HTERT RPE-1 (cell line): ENCODE measurements around the gene GPS2.

ENCODE experiments used
- in situ Hi-C: fragments of 300-500 bp; cut with MboI; formaldehyde crosslinking; loops from 4 replicates; pipeline ENCODE4 v1.14.3; 2020; ENCODE audit warnings: low sequenced_read_pairs

The GPS2 gene, protein sequence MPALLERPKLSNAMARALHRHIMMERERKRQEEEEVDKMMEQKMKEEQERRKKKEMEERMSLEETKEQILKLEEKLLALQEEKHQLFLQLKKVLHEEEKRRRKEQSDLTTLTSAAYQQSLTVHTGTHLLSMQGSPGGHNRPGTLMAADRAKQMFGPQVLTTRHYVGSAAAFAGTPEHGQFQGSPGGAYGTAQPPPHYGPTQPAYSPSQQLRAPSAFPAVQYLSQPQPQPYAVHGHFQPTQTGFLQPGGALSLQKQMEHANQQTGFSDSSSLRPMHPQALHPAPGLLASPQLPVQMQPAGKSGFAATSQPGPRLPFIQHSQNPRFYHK

DNA sequence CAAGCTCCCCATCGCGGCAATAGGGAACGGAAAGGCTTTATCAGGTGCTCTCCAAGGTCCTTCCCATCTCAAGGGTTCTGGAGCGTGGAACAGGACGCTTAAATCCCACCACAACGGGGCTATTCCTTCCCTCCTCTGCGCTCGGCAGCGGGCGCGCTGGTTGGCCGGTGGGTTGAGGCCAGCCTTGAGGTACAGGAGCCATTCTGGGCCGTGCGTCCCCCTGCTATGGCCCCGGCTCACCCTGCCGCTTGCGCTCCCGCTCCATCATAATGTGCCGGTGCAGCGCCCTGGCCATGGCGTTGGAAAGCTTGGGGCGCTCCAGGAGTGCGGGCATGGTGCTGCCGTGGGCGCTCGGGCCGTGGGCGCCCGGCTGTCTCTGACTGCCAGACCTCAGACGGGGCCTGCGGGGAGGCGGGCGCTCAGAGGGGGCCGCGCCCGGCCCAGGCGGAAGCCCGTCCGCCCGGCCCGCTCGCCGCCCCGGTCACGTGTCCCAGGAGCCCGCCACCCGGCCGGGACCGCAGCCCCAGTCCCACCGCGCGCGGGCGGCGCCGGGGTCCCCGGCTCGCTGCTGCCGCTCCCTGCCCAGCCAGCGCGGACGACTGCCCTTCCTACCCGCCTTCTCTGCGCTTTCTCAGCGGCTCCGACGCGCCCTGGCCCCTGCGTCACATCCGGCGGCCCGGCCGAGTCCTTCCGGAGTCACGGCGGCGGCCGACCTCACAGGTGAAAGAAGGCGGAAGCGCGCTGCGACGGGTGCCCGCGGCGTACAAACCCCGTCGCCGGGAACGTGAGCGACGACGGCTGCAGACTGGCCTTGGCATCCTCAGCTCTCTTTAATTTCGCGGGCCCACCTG lies at the start of gene GPS2:
TSS of gene GPS2 (minus strand) at position 642 of the 851 bp plus-strand sequence. CDS start at position 334, 308 bp downstream.
- in situ Hi-C loops, result no loop called here

GRCh38 chr17:7363311-7363710 lies 48.2 kb upstream of the GPS2 start:
- in situ Hi-C loops, result no loop called here

GRCh38 chr17:7361906-7362305 lies 46.7 kb upstream of the GPS2 start:
- in situ Hi-C loops, result no loop called here

DNA sequence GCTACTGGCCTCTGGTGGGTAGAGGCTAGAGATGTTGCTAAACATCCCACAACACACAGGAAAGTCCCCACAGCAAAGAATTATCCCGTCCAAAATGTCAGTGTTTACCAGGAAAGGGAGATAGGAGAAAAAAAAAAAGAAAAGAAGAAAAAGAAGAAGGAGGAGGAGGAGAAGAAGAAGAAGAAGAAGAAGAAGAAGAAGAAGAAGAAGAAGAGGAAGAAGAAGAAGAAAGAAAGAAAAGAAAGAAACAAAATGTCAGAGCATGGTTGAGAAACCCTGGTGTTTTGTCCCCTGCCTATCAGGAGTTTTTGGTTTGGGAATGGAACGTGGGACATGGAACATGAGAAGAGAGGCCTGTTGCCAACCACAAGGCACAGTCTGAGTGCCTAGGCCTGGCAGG lies 42.2 kb upstream of the GPS2 start:
- in situ Hi-C loops, result no loop called here

DNA sequence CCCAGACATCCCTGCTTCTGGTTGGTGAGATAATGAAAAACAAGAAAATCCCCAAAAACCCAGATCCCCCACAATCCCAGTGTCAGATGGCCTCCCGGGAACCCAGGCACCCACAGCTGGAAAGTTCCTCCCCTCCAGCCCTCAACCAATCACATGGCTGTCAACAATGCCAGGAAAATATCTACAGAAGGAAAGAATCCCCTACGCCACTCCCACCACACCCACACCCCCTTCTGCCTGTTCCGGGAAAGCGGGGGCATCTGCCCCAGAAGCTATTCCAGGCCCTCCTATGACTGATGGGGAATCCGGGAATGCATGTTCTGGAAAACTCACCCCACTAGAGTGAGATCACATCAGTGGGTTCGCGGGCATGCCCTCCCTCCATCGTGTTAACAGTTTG lies 41.6 kb upstream of the GPS2 start:
- in situ Hi-C loops, result no loop called here

DNA sequence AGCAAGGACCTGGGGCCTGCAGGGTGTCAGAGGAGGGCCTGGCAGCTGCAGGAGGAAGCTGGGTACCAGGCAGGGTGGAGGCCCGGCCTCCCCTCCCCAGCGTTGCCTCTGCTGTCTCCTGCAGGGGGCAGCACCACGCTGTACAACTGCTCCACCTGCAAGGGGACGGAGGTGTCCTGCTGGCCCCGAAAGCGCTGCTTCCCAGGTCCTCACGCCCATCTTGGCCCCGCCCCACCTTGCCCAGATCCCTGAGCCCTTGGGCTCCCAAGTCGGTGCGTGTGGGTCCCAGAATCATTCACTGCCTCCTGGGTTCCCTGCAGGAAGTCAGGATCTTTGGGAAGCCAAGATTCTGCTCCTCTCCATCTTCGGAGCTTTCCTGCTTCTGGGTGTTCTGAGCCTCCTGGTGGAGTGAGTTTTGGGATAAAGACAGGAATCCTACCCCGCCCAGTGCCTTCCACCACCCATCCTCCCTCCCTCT lies 41.0 kb upstream of the GPS2 start:
- in situ Hi-C loops, result no loop called here

DNA sequence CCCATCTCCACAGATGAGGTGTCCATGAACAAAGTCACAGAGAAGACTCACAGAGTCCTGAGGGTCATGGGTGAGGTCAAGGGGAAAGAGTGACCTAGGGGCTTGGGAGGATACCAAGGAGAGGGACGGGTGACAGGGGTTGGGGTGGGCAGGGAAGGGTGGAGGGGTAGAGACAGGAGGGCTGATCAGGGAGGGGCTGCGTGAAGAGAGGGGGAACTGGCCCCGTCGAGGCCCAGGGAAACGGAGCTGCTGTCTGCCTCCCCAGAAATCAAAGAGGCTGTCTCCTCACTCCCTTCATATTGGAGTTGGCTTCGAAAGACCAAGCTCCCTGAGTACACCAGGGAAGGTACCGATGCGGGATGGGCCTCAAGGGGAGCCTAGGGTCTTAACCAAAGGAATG lies 40.4 kb upstream of the GPS2 start:
- in situ Hi-C loops, result no loop called here

GRCh38 chr17:7355053-7355452 lies 39.9 kb upstream of the GPS2 start, which contains the start of gene TMEM95:
Gene TMEM95 (plus strand): TSS chr17:7355156. CDS start chr17:7355205, 49 bp downstream.
- in situ Hi-C loops, result no loop called here

- in situ Hi-C loops, result no loop called here
Observed at GRCh38 chr17:7354262-7354843, 39.2 kb upstream of the GPS2 start.

GRCh38 chr17:7352910-7353635 lies 37.9 kb upstream of the GPS2 start:
- in situ Hi-C loops, result no loop called here

DNA sequence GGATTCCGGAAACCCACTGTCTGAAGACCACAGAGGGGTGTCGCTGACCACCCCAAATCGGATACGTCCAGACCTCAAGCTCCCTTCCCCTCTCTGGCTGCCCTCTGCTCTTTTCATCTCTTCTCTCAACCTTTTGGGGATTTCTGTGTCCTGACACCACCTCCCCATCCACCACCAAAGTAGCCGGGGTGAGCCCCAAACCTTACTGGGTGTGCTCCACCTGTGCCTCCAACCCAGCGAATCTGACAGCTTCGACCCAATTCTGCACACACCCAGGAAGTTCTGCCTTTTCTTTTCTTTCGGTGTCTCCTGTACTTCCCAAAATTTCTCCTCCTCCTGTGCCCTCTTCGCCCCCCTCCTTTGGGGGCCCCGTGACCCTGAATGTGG lies 37.3 kb upstream of the GPS2 start:
- in situ Hi-C loops, result no loop called here

GRCh38 chr17:7351665-7352502 lies 36.7 kb upstream of the GPS2 start, which contains the start of gene KCTD11:
Gene KCTD11 (plus strand): TSS chr17:7352162.
- in situ Hi-C loops, result no loop called here

GRCh38 chr17:7348478-7349242 lies 33.5 kb upstream of the GPS2 start:
- in situ Hi-C loops, result no loop called here

DNA sequence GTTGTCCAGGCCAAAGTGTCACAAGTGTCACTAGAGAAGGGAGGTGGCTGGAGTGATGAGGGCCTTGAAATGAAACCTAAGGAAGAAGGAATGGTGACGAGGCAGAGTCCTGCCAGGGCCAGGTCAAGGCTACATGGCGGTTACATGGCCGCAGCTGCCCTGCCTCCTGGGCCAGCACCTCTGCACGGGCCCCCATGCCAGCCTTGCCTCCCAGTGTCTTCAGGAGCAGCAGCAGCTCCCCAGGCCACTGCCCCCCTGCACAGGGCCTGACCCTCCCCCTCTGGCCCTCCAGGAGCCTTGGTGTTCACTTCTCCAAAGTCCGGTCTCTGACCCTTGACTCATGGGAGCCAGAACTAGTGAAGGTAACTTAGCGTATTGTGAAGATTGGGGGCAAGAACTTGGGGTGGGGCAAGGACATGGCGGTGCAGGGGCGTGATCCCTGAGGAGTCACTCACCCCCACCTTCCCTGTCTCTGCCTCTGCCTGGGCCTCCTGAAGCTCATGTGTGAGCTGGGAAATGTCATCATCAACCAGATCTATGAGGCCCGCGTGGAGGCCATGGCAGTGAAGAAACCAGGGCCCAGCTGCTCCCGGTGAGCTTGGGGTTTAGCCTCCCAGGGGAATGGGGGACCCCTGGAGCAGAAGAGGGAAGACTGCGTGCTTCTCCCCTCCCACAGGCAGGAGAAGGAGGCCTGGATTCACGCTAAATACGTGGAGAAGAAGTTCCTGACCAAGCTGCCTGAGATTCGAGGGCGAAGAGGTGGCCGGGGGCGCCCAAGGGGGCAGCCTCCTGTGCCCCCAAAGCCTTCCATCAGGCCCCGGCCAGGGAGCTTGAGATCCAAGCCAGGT lies 32.7 kb upstream of the GPS2 start:
- in situ Hi-C loops, result no loop called here

- in situ Hi-C loops, result no loop called here
Observed at GRCh38 chr17:7346761-7347614, 31.8 kb upstream of the GPS2 start.

DNA sequence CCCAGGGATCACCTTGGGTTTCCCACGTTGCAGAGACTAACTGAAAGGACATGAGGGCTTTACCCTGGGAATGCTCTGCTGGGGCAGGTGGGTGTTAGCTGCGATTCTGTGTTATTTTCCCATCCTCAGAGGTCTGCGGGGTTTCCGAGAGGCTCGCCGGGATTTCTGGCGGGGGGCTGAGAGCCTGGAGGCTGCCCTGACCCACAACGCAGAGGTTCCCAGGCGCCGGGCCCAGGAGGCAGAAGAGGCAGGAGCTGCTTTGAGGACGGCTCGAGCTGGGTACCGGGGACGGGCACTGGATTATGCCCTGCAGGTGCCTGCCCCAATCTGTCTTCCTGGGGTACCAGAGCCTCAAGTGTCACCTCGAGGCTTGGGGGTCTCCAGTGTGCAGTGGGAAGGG lies 28.1 kb upstream of the GPS2 start:
- in situ Hi-C loops, result no loop called here

- in situ Hi-C loops, result no loop called here
Observed at GRCh38 chr17:7341842-7342241, 26.7 kb upstream of the GPS2 start.
